Measurements from ENCODE around the gene PHF12. TPM values are rescaled to one million over a fixed set of nuclear protein-coding genes. Genes with fewer than 3 reads are reported as not detected.

The PHF12 gene
- total and polyA plus RNA-seq, 10 of the 15 experiments (the other 5 are each of a cell fraction or from before 2014, with no cell fraction given), result 1.3 to 43.9 (median 19.2) TPM

- peaks cover 4 to 17% of the 10 kb centered on the region in 2 experiments for H3K36me3 ChIP-seq (ENCODE audit: control insufficient read depth in 2 of 2, insufficient read depth in 2 of 2, low read length in 1 of 2)
- no TSS peak for BruUV-seq (replicated peaks)
- intact Hi-C loops (cut with micrococcal nuclease; ENCODE audit: unreplicated experiment) (no loop called here), in situ Hi-C loops (cut with MboI) (no loop called here)
- peaks cover 35% of the 10 kb centered on the region for H3K79me2 ChIP-seq (ENCODE audit: control insufficient read depth, insufficient read depth, low read length)
- TF ChIP-seq HCFC1 (IDR thresholded peaks at IDR 0.05; ENCODE audit: low read length) (no peak), SREBF2 (IDR thresholded peaks at IDR 0.05; ENCODE audit: low read length) (no peak), ZZZ3 (IDR thresholded peaks at IDR 0.05; ENCODE audit: control insufficient read depth, insufficient read length, low read depth) (no peak), BHLHE40 (IDR thresholded peaks at IDR 0.05; ENCODE audit: borderline replicate concordance in 1 of 2, low read depth in 2 of 2, low read length in 1 of 2) (no peak), ZBED1 (IDR thresholded peaks at IDR 0.05; ENCODE audit: borderline replicate concordance) (no peak), NRF1 (conservative IDR thresholded peaks at IDR 0.05; ENCODE audit: low read depth, low read length) (no peak), FOXK2 (IDR thresholded peaks at IDR 0.05) (no peak), RUNX3 (IDR thresholded peaks at IDR 0.05; ENCODE audit: low read length) (no peak), SIX5 (IDR thresholded peaks at IDR 0.05; ENCODE audit: low read depth, low read length, severe bottlenecking) (no peak), SUZ12 (IDR thresholded peaks at IDR 0.05; ENCODE audit: unreplicated experiment) (no peak), ZNF622 (IDR thresholded peaks at IDR 0.05) (no peak), SREBF1 (IDR thresholded peaks at IDR 0.05; ENCODE audit: low read length) (no peak), PAX5 (IDR thresholded peaks at IDR 0.05; ENCODE audit: borderline replicate concordance, low read depth, low read length) (no peak), MYC (IDR thresholded peaks at IDR 0.05; ENCODE audit: insufficient read depth, insufficient read length, insufficient replicate concordance, low read length, severe bottlenecking) (no peak), NFYA (IDR thresholded peaks at IDR 0.05; ENCODE audit: borderline replicate concordance, low read depth, low read length) (no peak), GABPA (IDR thresholded peaks at IDR 0.05; ENCODE audit: low read depth) (no peak), BCL11A (IDR thresholded peaks at IDR 0.05; ENCODE audit: low read depth, low read length) (no peak), SUPT20H (IDR thresholded peaks at IDR 0.05; ENCODE audit: borderline replicate concordance, control insufficient read depth, low read depth, low read length) (no peak)
- TF ChIP-seq, protein P1, sequence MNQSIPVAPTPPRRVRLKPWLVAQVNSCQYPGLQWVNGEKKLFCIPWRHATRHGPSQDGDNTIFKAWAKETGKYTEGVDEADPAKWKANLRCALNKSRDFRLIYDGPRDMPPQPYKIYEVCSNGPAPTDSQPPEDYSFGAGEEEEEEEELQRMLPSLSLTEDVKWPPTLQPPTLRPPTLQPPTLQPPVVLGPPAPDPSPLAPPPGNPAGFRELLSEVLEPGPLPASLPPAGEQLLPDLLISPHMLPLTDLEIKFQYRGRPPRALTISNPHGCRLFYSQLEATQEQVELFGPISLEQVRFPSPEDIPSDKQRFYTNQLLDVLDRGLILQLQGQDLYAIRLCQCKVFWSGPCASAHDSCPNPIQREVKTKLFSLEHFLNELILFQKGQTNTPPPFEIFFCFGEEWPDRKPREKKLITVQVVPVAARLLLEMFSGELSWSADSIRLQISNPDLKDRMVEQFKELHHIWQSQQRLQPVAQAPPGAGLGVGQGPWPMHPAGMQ (IDR thresholded peaks at IDR 0.05; ENCODE audit: borderline replicate concordance), result no peak
- H3K27ac ChIP-seq (ENCODE audit: control insufficient read depth, insufficient read depth), result no peak overlapping the region
- SMC1A ChIA-PET (ENCODE audit: uncharacterized antibody, unreplicated experiment), result interaction anchor here (0.7 to 7.3 kb wide), 2 partner anchors 9 to 166 kb away, joined by 3 to 34 read pairs; no protein-coding TSS in a partner anchor
- H3K9ac ChIP-seq (ENCODE audit: control insufficient read depth, insufficient read depth, low read length), result no peak overlapping the region
- WGBS (ENCODE audit: insufficient coverage, insufficient replicate concordance, low lambda C conversion rate, missing lambda C conversion rate), result 98% methylated on average over 2 of the region's 2 CpGs
- RAD21 ChIA-PET (ENCODE audit: unreplicated experiment), result interaction anchor here (1.1 kb wide), 1 partner anchor 20 kb away, joined by 3 read pairs; no protein-coding TSS in a partner anchor
- no peak overlapping the region for H2AFZ ChIP-seq (ENCODE audit: control insufficient read depth, low read depth, low read length)
- no peak for FAIRE-seq
- H3K4me3 ChIP-seq, result no peak overlapping the region
- H3K9me3 ChIP-seq (replicated peaks; ENCODE audit: control insufficient read depth, insufficient read depth, low read length), result peaks cover 8% of the 10 kb centered on the region; the same call in 2 of the 3 replicates
- no peak overlapping the region for H3K4me2 ChIP-seq (ENCODE audit: control insufficient read depth, insufficient read depth)
- H3K4me1 ChIP-seq (ENCODE audit: control insufficient read depth, insufficient read depth, low read length), result peaks cover 17% of the 10 kb centered on the region
- no peak for ATAC-seq
- CTCF ChIA-PET, result interaction anchor here (0.8 to 1.0 kb wide), 4 partner anchors 14 to 167 kb away, joined by 3 to 6 read pairs (median 3); no protein-coding TSS in a partner anchor
- H4K20me1 ChIP-seq (ENCODE audit: control insufficient read depth, insufficient read depth), result peaks cover 7% of the 10 kb centered on the region
- DNase-seq (ENCODE audit: low read depth, low spot score), result no peak
- no peaks in the 10 kb centered on the region for H3K27me3 ChIP-seq (replicated peaks in 1 of 2; ENCODE audit: control insufficient read depth in 2 of 2, insufficient read depth in 2 of 2, low read length in 1 of 2)
- POLR2A ChIA-PET, result interaction anchor here (0.5 kb wide), 1 partner anchor 35 kb away, joined by 3 read pairs; no protein-coding TSS in a partner anchor
Observed at GRCh38 chr17:28929787-28930186, 21.5 kb downstream of the PHF12 start.

All from GM12878 (cell line).